Nephron (organoid): ENCODE results near the gene CLP1.
A peak's percentile ranks its signal among the peaks of the same experiment; 100 is the strongest.
"Not testable (repeated sequence)": the region's sequence is repeated elsewhere in the genome, so short reads cannot be mapped to it uniquely, and the experiment has no call there.

ENCODE experiments used
- H3K27ac Mint-ChIP-seq, 3 experiments: 2 replicates each; pipeline ENCODE4 v1.8.0; 2020; ENCODE audit warnings: mixed read lengths in 3 of 3, mild to moderate bottlenecking in 2 of 3, moderate library complexity in 1 of 3
- H3K27me3 Mint-ChIP-seq: 2 replicates; pipeline ENCODE4 v1.8.0; 2021; ENCODE audit warnings: low read depth, mild to moderate bottlenecking, moderate library complexity, mixed read lengths
- H3K36me3 Mint-ChIP-seq: 2 replicates; pipeline ENCODE4 v1.8.0; 2020; ENCODE audit warnings: low read depth, mixed read lengths
- H3K4me1 Mint-ChIP-seq: 2 replicates; pipeline ENCODE4 v1.8.0; 2020; ENCODE audit warnings: mixed read lengths
- H3K4me3 Mint-ChIP-seq, 3 experiments: 2 replicates each; pipeline ENCODE4 v1.8.0; 2020; ENCODE audit warnings: mild to moderate bottlenecking in 3 of 3, mixed read lengths in 3 of 3, moderate library complexity in 2 of 3
- H3K9me3 Mint-ChIP-seq: 2 replicates; pipeline ENCODE4 v1.8.0; 2020; ENCODE audit warnings: mixed read lengths
- TF ChIP-seq, protein P1 (sequence below), 3 experiments: fragments of 200-600 bp; sonication (generic); IDR thresholded peaks; one replicate each; pipeline ENCODE4 v1.5.0; 2021; ENCODE audit warnings: antibody characterized with exemption in 3 of 3; ENCODE audit not compliant: unreplicated experiment in 3 of 3

CLP1 gene

DNA sequence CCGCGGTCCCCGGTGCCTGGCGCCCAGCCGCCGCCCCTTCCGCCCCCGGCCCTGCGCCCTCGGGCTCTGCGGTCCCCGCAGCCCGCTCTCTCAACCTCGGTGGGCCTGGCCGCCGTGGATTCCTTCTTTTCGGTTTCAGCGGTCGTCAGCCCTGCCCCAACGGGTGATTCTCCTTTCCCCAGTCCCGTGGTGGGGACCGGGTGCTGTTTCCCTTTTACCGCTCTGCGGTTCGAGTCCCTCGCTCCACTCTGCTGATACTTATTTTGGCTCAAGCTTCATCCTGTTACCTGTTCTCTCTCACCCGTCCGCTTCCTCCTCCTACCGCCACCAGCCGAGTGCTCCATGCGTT lies 10.8 kb downstream of the CLP1 start:
- H3K4me1 Mint-ChIP-seq = peaks cover 42% of the 10 kb centered on the region
- H3K36me3 Mint-ChIP-seq = peaks cover 18% of the 10 kb centered on the region
- H3K9me3 Mint-ChIP-seq = no peaks in the 10 kb centered on the region
- peak overlapping the region; percentile 99 to 100 (median 100) for H3K27ac Mint-ChIP-seq
- TF ChIP-seq, protein P1, sequence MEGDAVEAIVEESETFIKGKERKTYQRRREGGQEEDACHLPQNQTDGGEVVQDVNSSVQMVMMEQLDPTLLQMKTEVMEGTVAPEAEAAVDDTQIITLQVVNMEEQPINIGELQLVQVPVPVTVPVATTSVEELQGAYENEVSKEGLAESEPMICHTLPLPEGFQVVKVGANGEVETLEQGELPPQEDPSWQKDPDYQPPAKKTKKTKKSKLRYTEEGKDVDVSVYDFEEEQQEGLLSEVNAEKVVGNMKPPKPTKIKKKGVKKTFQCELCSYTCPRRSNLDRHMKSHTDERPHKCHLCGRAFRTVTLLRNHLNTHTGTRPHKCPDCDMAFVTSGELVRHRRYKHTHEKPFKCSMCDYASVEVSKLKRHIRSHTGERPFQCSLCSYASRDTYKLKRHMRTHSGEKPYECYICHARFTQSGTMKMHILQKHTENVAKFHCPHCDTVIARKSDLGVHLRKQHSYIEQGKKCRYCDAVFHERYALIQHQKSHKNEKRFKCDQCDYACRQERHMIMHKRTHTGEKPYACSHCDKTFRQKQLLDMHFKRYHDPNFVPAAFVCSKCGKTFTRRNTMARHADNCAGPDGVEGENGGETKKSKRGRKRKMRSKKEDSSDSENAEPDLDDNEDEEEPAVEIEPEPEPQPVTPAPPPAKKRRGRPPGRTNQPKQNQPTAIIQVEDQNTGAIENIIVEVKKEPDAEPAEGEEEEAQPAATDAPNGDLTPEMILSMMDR (IDR thresholded peaks at IDR 0.05; ENCODE audit: unreplicated experiment in 3 of 3) = no peak
- peak overlapping the region; percentile 88 to 100 (median 91) for H3K4me3 Mint-ChIP-seq
- no peaks in the 10 kb centered on the region for H3K27me3 Mint-ChIP-seq

DNA sequence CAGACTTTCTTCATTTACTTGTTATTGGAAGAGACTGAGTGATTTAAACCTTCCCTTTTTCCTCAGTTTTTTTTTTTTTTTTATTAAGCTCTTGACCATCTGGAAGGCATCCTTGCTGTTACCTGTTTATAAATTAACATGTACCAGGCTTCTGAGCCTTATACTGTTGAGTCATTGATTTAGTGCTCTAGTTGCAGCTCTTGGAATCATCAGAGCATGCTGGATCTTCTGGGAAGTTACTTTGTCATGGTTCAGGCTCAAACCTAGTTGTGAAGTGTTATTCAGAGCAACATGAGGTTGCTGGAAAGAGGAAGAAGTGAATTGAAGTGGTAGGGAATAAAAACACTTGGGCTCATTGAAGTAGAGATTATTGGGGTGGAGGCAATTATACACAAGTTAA lies 16.7 kb downstream of the CLP1 start:
- no peak overlapping the region for H3K4me3 Mint-ChIP-seq
- TF ChIP-seq, protein P1 (IDR thresholded peaks at IDR 0.05; ENCODE audit: unreplicated experiment in 3 of 3) = no peak
- peaks cover 42% of the 10 kb centered on the region for H3K4me1 Mint-ChIP-seq
- peaks cover 49% of the 10 kb centered on the region for H3K36me3 Mint-ChIP-seq
- H3K9me3 Mint-ChIP-seq = no peaks in the 10 kb centered on the region
- H3K27me3 Mint-ChIP-seq = no peaks in the 10 kb centered on the region
- peak overlapping the region in 2 of 3 experiments; percentile 11 to 30 for H3K27ac Mint-ChIP-seq

DNA sequence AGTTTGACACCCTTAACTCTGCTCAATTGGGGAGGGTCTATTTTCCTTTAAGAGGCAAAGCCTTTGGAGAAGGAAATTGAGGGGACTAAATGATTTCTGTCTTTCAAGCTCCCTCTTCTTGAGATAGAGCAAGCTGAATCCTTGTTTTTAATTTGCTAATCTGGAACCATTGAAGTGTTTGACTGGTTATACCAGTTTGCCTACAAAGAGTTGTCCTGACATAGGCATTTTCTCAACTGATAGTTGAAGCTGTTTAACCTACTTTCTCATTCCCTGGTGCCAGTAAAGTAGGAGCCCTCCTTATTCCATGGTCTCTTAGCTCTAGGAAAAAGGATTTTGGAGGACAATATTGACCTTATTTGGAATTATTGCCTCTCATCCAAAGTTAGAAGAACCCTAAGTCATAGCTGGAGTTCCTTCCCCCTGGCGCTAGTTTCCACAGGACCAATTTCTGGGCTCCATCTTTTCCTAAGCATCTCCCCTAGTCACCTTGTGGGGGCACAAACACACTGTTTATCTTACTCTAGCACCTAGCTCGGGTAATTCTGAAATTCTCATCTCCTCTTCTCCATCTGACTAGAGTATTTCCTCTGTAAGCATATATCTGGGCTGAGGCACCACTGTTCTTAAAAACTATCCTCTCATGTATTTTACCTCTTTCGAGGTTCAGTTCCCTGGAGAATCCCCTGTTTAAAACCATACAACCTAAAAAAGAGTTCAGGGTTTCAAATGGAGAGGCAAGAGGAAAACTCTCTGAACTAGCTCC lies 17.8 kb downstream of the CLP1 start:
- H3K4me3 Mint-ChIP-seq = no peak overlapping the region
- TF ChIP-seq, protein P1 (IDR thresholded peaks at IDR 0.05; ENCODE audit: unreplicated experiment in 3 of 3) = no peak
- peaks cover 49% of the 10 kb centered on the region for H3K36me3 Mint-ChIP-seq
- H3K9me3 Mint-ChIP-seq = no peaks in the 10 kb centered on the region
- H3K27ac Mint-ChIP-seq = no peak overlapping the region
- H3K4me1 Mint-ChIP-seq = peaks cover 36% of the 10 kb centered on the region
- no peaks in the 10 kb centered on the region for H3K27me3 Mint-ChIP-seq

DNA sequence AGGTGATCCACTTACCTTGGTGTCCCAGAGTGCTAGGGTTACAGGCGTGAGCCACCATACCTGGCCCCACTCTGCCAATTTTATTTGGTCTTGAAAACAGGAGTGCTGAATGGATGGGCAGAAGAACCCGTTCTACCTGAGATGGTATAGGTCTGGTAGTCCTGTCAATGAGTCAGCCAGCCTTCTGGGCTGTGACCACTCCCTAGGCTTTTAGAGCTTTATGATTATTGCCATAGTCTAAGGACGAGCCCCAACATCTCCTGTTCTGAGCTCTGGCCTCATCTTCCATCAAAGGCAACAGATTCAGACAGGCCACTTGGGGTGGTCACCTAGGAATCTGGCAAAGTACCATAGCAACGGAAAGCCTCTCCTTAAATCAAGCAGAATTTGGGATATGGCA lies 21.8 kb downstream of the CLP1 start:
- no peak overlapping the region for H3K27ac Mint-ChIP-seq
- TF ChIP-seq, protein P1 (IDR thresholded peaks at IDR 0.05; ENCODE audit: unreplicated experiment in 3 of 3) = no peak
- H3K27me3 Mint-ChIP-seq = no peaks in the 10 kb centered on the region
- peaks cover 7% of the 10 kb centered on the region for H3K4me1 Mint-ChIP-seq
- no peaks in the 10 kb centered on the region for H3K9me3 Mint-ChIP-seq
- H3K36me3 Mint-ChIP-seq = peaks cover 50% of the 10 kb centered on the region
- H3K4me3 Mint-ChIP-seq = no peak overlapping the region

DNA sequence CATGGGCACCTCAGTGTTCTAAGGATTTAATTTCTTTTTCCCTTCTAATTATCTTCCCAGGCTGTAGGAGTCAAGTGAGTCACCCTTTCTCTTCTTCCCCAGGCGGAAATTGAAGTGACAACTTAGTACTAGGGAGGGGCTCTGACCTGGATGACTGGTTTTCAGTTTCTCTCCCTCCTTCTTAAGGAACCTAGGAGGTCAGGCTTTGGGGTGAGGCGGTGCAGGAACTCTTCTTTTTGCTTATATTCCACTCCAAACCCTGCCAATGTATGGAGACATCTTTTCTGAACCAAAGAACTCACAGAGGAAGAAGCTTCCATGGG lies 23.0 kb downstream of the CLP1 start:
- Mint-ChIP-seq H3K9me3 (no peaks in the 10 kb centered on the region), H3K36me3 (peaks cover 58% of the 10 kb centered on the region), H3K27me3 (no peaks in the 10 kb centered on the region), H3K27ac (no peak overlapping the region), H3K4me1 (peaks cover 4% of the 10 kb centered on the region), H3K4me3 (no peak overlapping the region)
- TF ChIP-seq, protein P1 (IDR thresholded peaks at IDR 0.05; ENCODE audit: unreplicated experiment in 3 of 3) = no peak

DNA sequence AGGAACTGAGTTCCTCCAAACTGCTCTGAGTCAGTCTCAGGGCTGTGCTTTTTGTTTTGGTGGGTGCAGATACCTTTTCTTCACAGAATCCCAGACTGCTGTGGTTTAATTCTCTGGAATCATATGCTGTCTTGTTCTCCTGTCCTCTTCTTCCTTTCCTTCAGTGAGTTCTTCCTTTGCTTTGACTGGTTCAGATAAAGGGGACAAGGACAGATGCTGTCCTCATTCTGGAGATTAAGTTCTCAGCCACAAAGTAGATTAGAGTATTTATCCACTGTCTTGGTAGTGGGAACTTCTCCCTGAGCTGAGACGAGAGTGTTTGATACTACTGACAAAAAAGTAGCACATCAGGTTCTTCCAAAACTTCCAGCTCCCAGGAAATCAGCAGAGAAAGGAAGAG lies 23.6 kb downstream of the CLP1 start:
- no peaks in the 10 kb centered on the region for H3K9me3 Mint-ChIP-seq
- H3K36me3 Mint-ChIP-seq = peaks cover 55% of the 10 kb centered on the region
- H3K27me3 Mint-ChIP-seq = no peaks in the 10 kb centered on the region
- H3K4me3 Mint-ChIP-seq = no peak overlapping the region
- TF ChIP-seq, protein P1 (IDR thresholded peaks at IDR 0.05; ENCODE audit: unreplicated experiment in 3 of 3) = no peak
- no peaks in the 10 kb centered on the region for H3K4me1 Mint-ChIP-seq
- no peak overlapping the region for H3K27ac Mint-ChIP-seq

DNA sequence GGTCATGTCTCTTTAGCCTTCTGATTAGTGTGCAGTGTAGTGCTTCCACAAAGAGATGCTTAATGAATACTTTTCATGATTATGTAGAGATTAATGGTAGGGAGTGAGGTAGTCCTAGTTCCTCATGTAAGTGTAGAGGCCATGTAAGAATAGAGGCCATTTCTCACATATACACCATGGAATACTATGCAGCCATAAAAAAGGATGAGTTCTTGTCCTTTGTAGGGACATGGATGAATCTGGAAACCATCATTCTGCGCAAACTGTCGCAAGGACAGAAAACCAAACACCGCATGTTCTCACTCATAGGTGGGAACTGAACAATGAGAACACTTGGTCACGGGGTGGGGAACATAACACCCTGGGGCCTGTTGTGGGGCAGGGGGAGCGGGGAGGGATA lies 32.9 kb downstream of the CLP1 start:
- H3K4me3 Mint-ChIP-seq, H3K9me3 Mint-ChIP-seq, H3K27ac Mint-ChIP-seq, H3K4me1 Mint-ChIP-seq, H3K27me3 Mint-ChIP-seq: not testable (repeated sequence)
- peaks cover 54% of the 10 kb centered on the region for H3K36me3 Mint-ChIP-seq
